Measurements from ENCODE around the gene SLC25A40. TPM values are rescaled to one million over a fixed set of nuclear protein-coding genes. Genes with fewer than 3 reads are reported as not detected.

The SLC25A40 gene
- total RNA-seq, 6 experiments from 2014 or later: 6.1 to 27.0 (median 10.1) TPM

- TF ChIP-seq CTCF (IDR thresholded peaks at IDR 0.05): no peak
- no peak for TF ChIP-seq POLR2A (IDR thresholded peaks at IDR 0.05)
- intact Hi-C loops (cut with DNase I): no loop called here
Measured at GRCh38 chr7:87895363-87895762, 19.2 kb upstream of the SLC25A40 start.

GRCh38 chr7:87886875-87887274 lies 10.7 kb upstream of the SLC25A40 start:
- H3K4me3 ChIP-seq: no peak overlapping the region
- no peaks in the 10 kb centered on the region for H3K4me1 ChIP-seq
- ATAC-seq (peak in 3 of 4 donors; percentile 45 to 58 (median 49)), DNase-seq (no peak)
- TF ChIP-seq CTCF (IDR thresholded peaks at IDR 0.05) (peak; percentile 44 to 59 (median 56)), POLR2A (IDR thresholded peaks at IDR 0.05) (no peak)
- peaks cover 0 to 4% (median 0%) of the 10 kb centered on the region in 4 donors for H3K36me3 ChIP-seq
- no peaks in the 10 kb centered on the region for H3K9me3 ChIP-seq
- intact Hi-C loops (cut with DNase I): no loop called here
- H3K27ac ChIP-seq: no peak overlapping the region
- H3K27me3 ChIP-seq: no peaks in the 10 kb centered on the region

More at GRCh38 chr7:87895363-87895762, 19.2 kb upstream of the SLC25A40 start:
- WGBS (ENCODE audit: insufficient coverage, low coverage, low lambda C conversion rate, missing lambda C conversion rate): 100% methylated on average over 2 of the region's 2 CpGs
- no peaks in the 10 kb centered on the region for H3K9me3 ChIP-seq
- DNase-seq (no peak), ATAC-seq (no peak)
- H3K27ac ChIP-seq: no peak overlapping the region
- H3K27me3 ChIP-seq: no peaks in the 10 kb centered on the region
- H3K36me3 ChIP-seq: no peaks in the 10 kb centered on the region
- no peak overlapping the region for H3K4me3 ChIP-seq
- no peaks in the 10 kb centered on the region for H3K4me1 ChIP-seq

- DNase-seq (no peak), ATAC-seq (no peak)
- Histone ChIP-seq H3K9me3 (no peaks in the 10 kb centered on the region), H3K27me3 (no peaks in the 10 kb centered on the region), H3K4me1 (no peaks in the 10 kb centered on the region), H3K36me3 (peaks cover 0 to 4% (median 0%) of the 10 kb centered on the region in 4 donors), H3K27ac (no peak overlapping the region), H3K4me3 (no peak overlapping the region)
- TF ChIP-seq CTCF (IDR thresholded peaks at IDR 0.05) (no peak), POLR2A (IDR thresholded peaks at IDR 0.05) (no peak)
- WGBS (ENCODE audit: insufficient coverage, low coverage, low lambda C conversion rate, missing lambda C conversion rate): 82% methylated on average over 2 of the region's 2 CpGs
- intact Hi-C loops (cut with DNase I): no loop called here
Measured at GRCh38 chr7:87885018-87885417, 8.9 kb upstream of the SLC25A40 start.

GRCh38 chr7:87882151-87882937 lies 6.2 kb upstream of the SLC25A40 start:
- DNase-seq (no peak), ATAC-seq (no peak)
- intact Hi-C loops (cut with DNase I): no loop called here
- Histone ChIP-seq H3K27me3 (no peaks in the 10 kb centered on the region), H3K4me1 (peaks cover 0 to 7% (median 3%) of the 10 kb centered on the region in 4 donors), H3K27ac (no peak overlapping the region), H3K4me3 (no peak overlapping the region), H3K36me3 (no peaks in the 10 kb centered on the region), H3K9me3 (no peaks in the 10 kb centered on the region)
- 93% methylated on average over 4 of the region's 4 CpGs for WGBS (ENCODE audit: insufficient coverage, low coverage, low lambda C conversion rate, missing lambda C conversion rate)
- TF ChIP-seq POLR2A (IDR thresholded peaks at IDR 0.05) (no peak), CTCF (IDR thresholded peaks at IDR 0.05) (no peak)
